C4-2B (cell line): ENCODE results near the gene UCP2.

Experiments used
- CTCF ChIP-seq: fragments of 450-650 bp; conservative IDR thresholded peaks from 2 replicates; pipeline ENCODE4 v1.5.1; 2017; ENCODE audit warnings: mild to moderate bottlenecking
- ZFX ChIP-seq: fragments of 450-650 bp; IDR thresholded peaks from 2 replicates; pipeline ENCODE4 v1.6.1; 2017

GRCh38 chr11:74012074-74012809 lies 29.6 kb upstream of the UCP2 start:
- no peak for TF ChIP-seq CTCF
- no peak for TF ChIP-seq ZFX
